GM23338 (cell line): ENCODE data around the gene ERCC3. TPM values are rescaled to one million over a fixed set of nuclear protein-coding genes. Genes with fewer than 3 reads are reported as not detected.

Source experiments
- ATAC-seq: fragments of 200-7000 bp; cut with Tn5 transposase; 3 replicates; pipeline ENCODE4 v1.9.1; 2020
- DNase-seq: peaks from one replicate; pipeline ENCODE4 v3.0.0-alpha.2; 2015; ENCODE audit warnings: low spot score
- H2AFZ ChIP-seq: fragments of 200-600 bp; sonication (generic); 2 replicates; pipeline ENCODE4 v1.8.0; 2016; ENCODE audit warnings: antibody characterized with exemption, mild to moderate bottlenecking, moderate library complexity
- H3F3A ChIP-seq: fragments of 200-600 bp; sonication (generic); replicated peaks from 2 replicates; pipeline ENCODE4 v1.8.0; 2017; ENCODE audit warnings: antibody characterized with exemption, mixed run types, low read depth
- H3K27ac ChIP-seq: fragments of 200-600 bp; sonication (generic); 2 replicates; pipeline ENCODE4 v1.6.1; 2016; ENCODE audit warnings: low read depth
- H3K27me3 ChIP-seq: fragments of 200-600 bp; sonication (generic); 2 replicates; pipeline ENCODE4 v1.8.0; 2016; ENCODE audit warnings: mild to moderate bottlenecking, mixed run types, moderate library complexity; ENCODE audit not compliant: insufficient read depth
- H3K36me3 ChIP-seq: fragments of 200-600 bp; sonication (generic); 2 replicates; pipeline ENCODE4 v1.8.0; 2016; ENCODE audit warnings: mild to moderate bottlenecking; ENCODE audit not compliant: insufficient read depth
- H3K4me1 ChIP-seq: fragments of 200-600 bp; sonication (generic); 2 replicates; pipeline ENCODE4 v1.8.0; 2016; ENCODE audit warnings: mild to moderate bottlenecking, moderate library complexity; ENCODE audit not compliant: insufficient read depth
- H3K4me2 ChIP-seq: fragments of 200-600 bp; sonication (generic); 2 replicates; pipeline ENCODE4 v1.7.1; 2017; ENCODE audit warnings: mixed run types
- H3K4me3 ChIP-seq: fragments of 200-600 bp; sonication (generic); 2 replicates; pipeline ENCODE4 v1.6.1; 2016; ENCODE audit warnings: mixed run types
- H3K79me2 ChIP-seq: fragments of 200-600 bp; sonication (generic); replicated peaks from 2 replicates; pipeline ENCODE4 v1.8.0; 2017; ENCODE audit warnings: mild to moderate bottlenecking; ENCODE audit not compliant: insufficient read depth
- H3K9me2 ChIP-seq: fragments of 200-600 bp; sonication (generic); 2 replicates; pipeline ENCODE4 v1.8.0; 2017; ENCODE audit not compliant: insufficient read depth
- H4K20me1 ChIP-seq: fragments of 200-600 bp; sonication (generic); replicated peaks from 2 replicates; pipeline ENCODE4 v1.8.0; 2017; ENCODE audit warnings: mild to moderate bottlenecking; ENCODE audit not compliant: insufficient read depth
- H3K27ac Mint-ChIP-seq: 2 replicates; pipeline ENCODE4 v1.8.0; 2020; ENCODE audit warnings: inconsistent platforms, mild to moderate bottlenecking, moderate library complexity, mixed read lengths
- H3K27me3 Mint-ChIP-seq: 3 replicates; pipeline ENCODE4 v1.8.0; 2022; ENCODE audit warnings: low read depth, mild to moderate bottlenecking, moderate library complexity, mixed read lengths, inconsistent platforms; ENCODE audit not compliant: insufficient read depth, poor library complexity
- H3K36me3 Mint-ChIP-seq: 3 replicates; pipeline ENCODE4 v1.8.0; 2021; ENCODE audit warnings: low read depth, mild to moderate bottlenecking, inconsistent platforms, moderate library complexity, mixed read lengths
- H3K4me1 Mint-ChIP-seq: 3 replicates; pipeline ENCODE4 v1.8.0; 2020; ENCODE audit warnings: mild to moderate bottlenecking, inconsistent platforms, mixed read lengths
- H3K4me3 Mint-ChIP-seq: 3 replicates; pipeline ENCODE4 v1.8.0; 2021; ENCODE audit warnings: moderate library complexity, mild to moderate bottlenecking, inconsistent platforms, mixed read lengths
- H3K9me3 Mint-ChIP-seq: 3 replicates; pipeline ENCODE4 v1.8.0; 2020; ENCODE audit warnings: moderate library complexity, mild to moderate bottlenecking, inconsistent platforms, mixed read lengths
- CREB1 ChIP-seq: fragments of 250-450 bp; sonication (Bioruptor Pico); IDR thresholded peaks from 2 replicates; pipeline ENCODE4 v1.5.0; 2020; ENCODE audit warnings: low read depth, mild to moderate bottlenecking, moderate library complexity
- EZH2 ChIP-seq: fragments of 200-600 bp; sonication (generic); IDR thresholded peaks from one replicate; pipeline ENCODE4 v1.8.0; 2017; ENCODE audit warnings: antibody characterized with exemption, mild to moderate bottlenecking, low read depth; ENCODE audit not compliant: unreplicated experiment
- JUNB ChIP-seq: IDR thresholded peaks from one replicate; pipeline ENCODE4 v1.6.1; 2016; ENCODE audit warnings: antibody characterized with exemption; ENCODE audit not compliant: unreplicated experiment
- NANOG ChIP-seq: IDR thresholded peaks from 2 replicates; pipeline ENCODE4 v1.6.1; 2016; ENCODE audit warnings: antibody characterized with exemption, borderline replicate concordance
- POLR2AphosphoS5 ChIP-seq: IDR thresholded peaks from 2 replicates; pipeline ENCODE4 v1.6.1; 2016; ENCODE audit warnings: antibody characterized with exemption, low read depth
- STAT1 ChIP-seq: IDR thresholded peaks from one replicate; pipeline ENCODE4 v1.6.1; 2016; ENCODE audit warnings: antibody characterized with exemption; ENCODE audit not compliant: unreplicated experiment
- ZNF114 ChIP-seq: fragments of 250-450 bp; sonication (Bioruptor Pico); IDR thresholded peaks from 2 replicates; pipeline ENCODE4 v1.5.0; 2020; ENCODE audit warnings: mild to moderate bottlenecking, moderate library complexity
- ZNF331 ChIP-seq: fragments of 250-450 bp; sonication (Bioruptor Pico); IDR thresholded peaks from 2 replicates; pipeline ENCODE4 v1.5.0; 2020; ENCODE audit warnings: low read depth, mild to moderate bottlenecking, moderate library complexity
- polyA plus RNA-seq: library from polyadenylated mRNA; unstranded; fragments of >200 nt; fragmentation: Nextera tagmentation; extraction: Ambion mirVana; gene quantifications from 2 replicates; pipeline ENCODE4 v1.2.1, GENCODE V29; 2016
- total RNA-seq: library from RNA; depleted of rRNA; stranded (reverse); fragments of >200 nt; shearing (Covaris generic); gene quantifications from 2 replicates; pipeline ENCODE4 v1.2.3, GENCODE V29; 2014
- TF ChIP-seq, protein P1 (sequence below): IDR thresholded peaks from one replicate; pipeline ENCODE4 v1.6.1; 2018; ENCODE audit warnings: antibody characterized with exemption; ENCODE audit not compliant: unreplicated experiment
- TF ChIP-seq, protein P2 (sequence below), 2 experiments: fragments of 200-600 bp in 1 of 2; sonication (generic) in 1 of 2; conservative IDR thresholded peaks; 2 replicates each; pipeline versions ENCODE4 v1.5.1 to v1.6.1; 2016 to 2017; ENCODE audit warnings: antibody characterized with exemption in 2 of 2, low read depth in 2 of 2, mild to moderate bottlenecking in 2 of 2, moderate library complexity in 1 of 2
- TF ChIP-seq, protein P3 (sequence below): fragments of 250-450 bp; sonication (Bioruptor Pico); IDR thresholded peaks from 2 replicates; pipeline ENCODE4 v1.5.0; 2020; ENCODE audit warnings: mild to moderate bottlenecking, moderate library complexity

The ERCC3 gene
- total and polyA plus RNA-seq, 2 experiments from 2014 or later, result 35.1 to 62.7 TPM

DNA sequence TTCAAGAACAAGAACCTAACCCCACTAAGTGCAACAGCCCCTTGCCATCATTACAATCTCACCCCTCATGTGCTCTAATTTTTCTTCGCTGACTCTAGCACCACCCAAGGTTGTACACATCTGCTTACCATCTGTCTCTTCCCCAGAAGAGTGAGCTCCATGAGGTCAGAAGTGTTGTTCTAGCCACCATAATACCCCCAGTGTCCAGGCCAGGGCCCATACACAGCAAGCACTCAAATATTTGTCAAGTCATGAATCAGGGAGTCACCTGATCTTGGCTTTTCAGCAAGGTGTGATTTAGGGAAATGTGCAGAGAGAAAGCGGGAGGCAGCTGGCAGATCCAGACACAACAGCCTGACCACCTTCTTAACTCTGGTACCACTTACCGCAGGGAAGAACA, 5.7 kb downstream of the ERCC3 start:
- no peak overlapping the region for H3K4me2 ChIP-seq
- ATAC-seq (no peak), DNase-seq (no peak)
- TF ChIP-seq, protein P1, sequence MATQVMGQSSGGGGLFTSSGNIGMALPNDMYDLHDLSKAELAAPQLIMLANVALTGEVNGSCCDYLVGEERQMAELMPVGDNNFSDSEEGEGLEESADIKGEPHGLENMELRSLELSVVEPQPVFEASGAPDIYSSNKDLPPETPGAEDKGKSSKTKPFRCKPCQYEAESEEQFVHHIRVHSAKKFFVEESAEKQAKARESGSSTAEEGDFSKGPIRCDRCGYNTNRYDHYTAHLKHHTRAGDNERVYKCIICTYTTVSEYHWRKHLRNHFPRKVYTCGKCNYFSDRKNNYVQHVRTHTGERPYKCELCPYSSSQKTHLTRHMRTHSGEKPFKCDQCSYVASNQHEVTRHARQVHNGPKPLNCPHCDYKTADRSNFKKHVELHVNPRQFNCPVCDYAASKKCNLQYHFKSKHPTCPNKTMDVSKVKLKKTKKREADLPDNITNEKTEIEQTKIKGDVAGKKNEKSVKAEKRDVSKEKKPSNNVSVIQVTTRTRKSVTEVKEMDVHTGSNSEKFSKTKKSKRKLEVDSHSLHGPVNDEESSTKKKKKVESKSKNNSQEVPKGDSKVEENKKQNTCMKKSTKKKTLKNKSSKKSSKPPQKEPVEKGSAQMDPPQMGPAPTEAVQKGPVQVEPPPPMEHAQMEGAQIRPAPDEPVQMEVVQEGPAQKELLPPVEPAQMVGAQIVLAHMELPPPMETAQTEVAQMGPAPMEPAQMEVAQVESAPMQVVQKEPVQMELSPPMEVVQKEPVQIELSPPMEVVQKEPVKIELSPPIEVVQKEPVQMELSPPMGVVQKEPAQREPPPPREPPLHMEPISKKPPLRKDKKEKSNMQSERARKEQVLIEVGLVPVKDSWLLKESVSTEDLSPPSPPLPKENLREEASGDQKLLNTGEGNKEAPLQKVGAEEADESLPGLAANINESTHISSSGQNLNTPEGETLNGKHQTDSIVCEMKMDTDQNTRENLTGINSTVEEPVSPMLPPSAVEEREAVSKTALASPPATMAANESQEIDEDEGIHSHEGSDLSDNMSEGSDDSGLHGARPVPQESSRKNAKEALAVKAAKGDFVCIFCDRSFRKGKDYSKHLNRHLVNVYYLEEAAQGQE, result no peak
- TF ChIP-seq ZNF114, result no peak
- no peak for TF ChIP-seq POLR2AphosphoS5
- TF ChIP-seq ZNF331, result no peak
- TF ChIP-seq JUNB, result no peak
- Mint-ChIP-seq H3K27ac (no peak overlapping the region), H3K27me3 (peaks cover 2% of the 10 kb centered on the region), H3K36me3 (peaks cover 95% of the 10 kb centered on the region), H3K9me3 (peaks cover 13% of the 10 kb centered on the region; the same call in 2 of the 3 replicates), H3K4me3 (no peak overlapping the region), H3K4me1 (peaks cover 7% of the 10 kb centered on the region)
- no peak overlapping the region for H2AFZ ChIP-seq
- H3K27ac ChIP-seq, result no peak overlapping the region
- H3K4me3 ChIP-seq, result no peak overlapping the region
- peaks cover 12% of the 10 kb centered on the region for H4K20me1 ChIP-seq
- H3F3A ChIP-seq, result no peaks in the 10 kb centered on the region
- no peaks in the 10 kb centered on the region for H3K27me3 ChIP-seq
- peaks cover 78% of the 10 kb centered on the region for H3K36me3 ChIP-seq
- peaks cover 5% of the 10 kb centered on the region for H3K4me1 ChIP-seq
- H3K9me2 ChIP-seq, result no peaks in the 10 kb centered on the region
- peaks cover 38% of the 10 kb centered on the region for H3K79me2 ChIP-seq

DNA sequence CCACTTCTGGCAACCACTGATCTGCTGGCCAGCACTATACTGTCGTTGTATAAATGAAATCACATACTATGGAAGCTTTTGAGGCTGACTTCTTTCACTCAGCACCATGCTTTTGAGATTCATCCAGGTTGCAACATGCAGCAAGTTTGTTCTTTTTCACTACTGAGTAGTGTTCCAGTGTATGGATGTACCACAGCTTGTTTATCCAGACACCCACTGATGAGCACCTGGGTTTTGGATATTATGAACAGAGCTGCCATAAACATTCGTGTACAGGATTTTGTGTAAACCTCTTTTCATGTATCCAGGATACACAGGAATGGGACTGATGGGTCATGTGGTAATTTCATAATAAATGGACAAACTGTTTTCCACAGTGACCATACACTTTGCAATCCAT, 10.7 kb downstream of the ERCC3 start:
- H3K27ac ChIP-seq, result no peak overlapping the region
- H3K4me1 Mint-ChIP-seq, result no peaks in the 10 kb centered on the region
- no peak overlapping the region for H3K4me3 ChIP-seq
- peaks cover 2% of the 10 kb centered on the region for H3K27me3 Mint-ChIP-seq
- no peak overlapping the region for H3K4me3 Mint-ChIP-seq
- no peak overlapping the region for H3K4me2 ChIP-seq
- DNase-seq (no peak), ATAC-seq (no peak)
- no peaks in the 10 kb centered on the region for H3K4me1 ChIP-seq
- peaks cover 13% of the 10 kb centered on the region; the same call in 2 of the 3 replicates for H3K9me3 Mint-ChIP-seq
- no peaks in the 10 kb centered on the region for H3K27me3 ChIP-seq
- H3K36me3 Mint-ChIP-seq, result peaks cover 92% of the 10 kb centered on the region
- H3K9me2 ChIP-seq, result no peaks in the 10 kb centered on the region
- H4K20me1 ChIP-seq, result peaks cover 10% of the 10 kb centered on the region
- H3K79me2 ChIP-seq, result peaks cover 44% of the 10 kb centered on the region
- no peak overlapping the region for H3K27ac Mint-ChIP-seq
- H2AFZ ChIP-seq, result no peak overlapping the region
- H3K36me3 ChIP-seq, result peaks cover 59% of the 10 kb centered on the region
- no peaks in the 10 kb centered on the region for H3F3A ChIP-seq
- TF ChIP-seq JUNB (no peak), NANOG (no peak), STAT1 (no peak), EZH2 (no peak), CREB1 (CRISPR knock-in tag) (no peak)
- TF ChIP-seq, protein P2, sequence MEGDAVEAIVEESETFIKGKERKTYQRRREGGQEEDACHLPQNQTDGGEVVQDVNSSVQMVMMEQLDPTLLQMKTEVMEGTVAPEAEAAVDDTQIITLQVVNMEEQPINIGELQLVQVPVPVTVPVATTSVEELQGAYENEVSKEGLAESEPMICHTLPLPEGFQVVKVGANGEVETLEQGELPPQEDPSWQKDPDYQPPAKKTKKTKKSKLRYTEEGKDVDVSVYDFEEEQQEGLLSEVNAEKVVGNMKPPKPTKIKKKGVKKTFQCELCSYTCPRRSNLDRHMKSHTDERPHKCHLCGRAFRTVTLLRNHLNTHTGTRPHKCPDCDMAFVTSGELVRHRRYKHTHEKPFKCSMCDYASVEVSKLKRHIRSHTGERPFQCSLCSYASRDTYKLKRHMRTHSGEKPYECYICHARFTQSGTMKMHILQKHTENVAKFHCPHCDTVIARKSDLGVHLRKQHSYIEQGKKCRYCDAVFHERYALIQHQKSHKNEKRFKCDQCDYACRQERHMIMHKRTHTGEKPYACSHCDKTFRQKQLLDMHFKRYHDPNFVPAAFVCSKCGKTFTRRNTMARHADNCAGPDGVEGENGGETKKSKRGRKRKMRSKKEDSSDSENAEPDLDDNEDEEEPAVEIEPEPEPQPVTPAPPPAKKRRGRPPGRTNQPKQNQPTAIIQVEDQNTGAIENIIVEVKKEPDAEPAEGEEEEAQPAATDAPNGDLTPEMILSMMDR (conservative IDR thresholded peaks at IDR 0.05; ENCODE audit: low read depth in 2 of 2), result no peak
- TF ChIP-seq, protein P3, sequence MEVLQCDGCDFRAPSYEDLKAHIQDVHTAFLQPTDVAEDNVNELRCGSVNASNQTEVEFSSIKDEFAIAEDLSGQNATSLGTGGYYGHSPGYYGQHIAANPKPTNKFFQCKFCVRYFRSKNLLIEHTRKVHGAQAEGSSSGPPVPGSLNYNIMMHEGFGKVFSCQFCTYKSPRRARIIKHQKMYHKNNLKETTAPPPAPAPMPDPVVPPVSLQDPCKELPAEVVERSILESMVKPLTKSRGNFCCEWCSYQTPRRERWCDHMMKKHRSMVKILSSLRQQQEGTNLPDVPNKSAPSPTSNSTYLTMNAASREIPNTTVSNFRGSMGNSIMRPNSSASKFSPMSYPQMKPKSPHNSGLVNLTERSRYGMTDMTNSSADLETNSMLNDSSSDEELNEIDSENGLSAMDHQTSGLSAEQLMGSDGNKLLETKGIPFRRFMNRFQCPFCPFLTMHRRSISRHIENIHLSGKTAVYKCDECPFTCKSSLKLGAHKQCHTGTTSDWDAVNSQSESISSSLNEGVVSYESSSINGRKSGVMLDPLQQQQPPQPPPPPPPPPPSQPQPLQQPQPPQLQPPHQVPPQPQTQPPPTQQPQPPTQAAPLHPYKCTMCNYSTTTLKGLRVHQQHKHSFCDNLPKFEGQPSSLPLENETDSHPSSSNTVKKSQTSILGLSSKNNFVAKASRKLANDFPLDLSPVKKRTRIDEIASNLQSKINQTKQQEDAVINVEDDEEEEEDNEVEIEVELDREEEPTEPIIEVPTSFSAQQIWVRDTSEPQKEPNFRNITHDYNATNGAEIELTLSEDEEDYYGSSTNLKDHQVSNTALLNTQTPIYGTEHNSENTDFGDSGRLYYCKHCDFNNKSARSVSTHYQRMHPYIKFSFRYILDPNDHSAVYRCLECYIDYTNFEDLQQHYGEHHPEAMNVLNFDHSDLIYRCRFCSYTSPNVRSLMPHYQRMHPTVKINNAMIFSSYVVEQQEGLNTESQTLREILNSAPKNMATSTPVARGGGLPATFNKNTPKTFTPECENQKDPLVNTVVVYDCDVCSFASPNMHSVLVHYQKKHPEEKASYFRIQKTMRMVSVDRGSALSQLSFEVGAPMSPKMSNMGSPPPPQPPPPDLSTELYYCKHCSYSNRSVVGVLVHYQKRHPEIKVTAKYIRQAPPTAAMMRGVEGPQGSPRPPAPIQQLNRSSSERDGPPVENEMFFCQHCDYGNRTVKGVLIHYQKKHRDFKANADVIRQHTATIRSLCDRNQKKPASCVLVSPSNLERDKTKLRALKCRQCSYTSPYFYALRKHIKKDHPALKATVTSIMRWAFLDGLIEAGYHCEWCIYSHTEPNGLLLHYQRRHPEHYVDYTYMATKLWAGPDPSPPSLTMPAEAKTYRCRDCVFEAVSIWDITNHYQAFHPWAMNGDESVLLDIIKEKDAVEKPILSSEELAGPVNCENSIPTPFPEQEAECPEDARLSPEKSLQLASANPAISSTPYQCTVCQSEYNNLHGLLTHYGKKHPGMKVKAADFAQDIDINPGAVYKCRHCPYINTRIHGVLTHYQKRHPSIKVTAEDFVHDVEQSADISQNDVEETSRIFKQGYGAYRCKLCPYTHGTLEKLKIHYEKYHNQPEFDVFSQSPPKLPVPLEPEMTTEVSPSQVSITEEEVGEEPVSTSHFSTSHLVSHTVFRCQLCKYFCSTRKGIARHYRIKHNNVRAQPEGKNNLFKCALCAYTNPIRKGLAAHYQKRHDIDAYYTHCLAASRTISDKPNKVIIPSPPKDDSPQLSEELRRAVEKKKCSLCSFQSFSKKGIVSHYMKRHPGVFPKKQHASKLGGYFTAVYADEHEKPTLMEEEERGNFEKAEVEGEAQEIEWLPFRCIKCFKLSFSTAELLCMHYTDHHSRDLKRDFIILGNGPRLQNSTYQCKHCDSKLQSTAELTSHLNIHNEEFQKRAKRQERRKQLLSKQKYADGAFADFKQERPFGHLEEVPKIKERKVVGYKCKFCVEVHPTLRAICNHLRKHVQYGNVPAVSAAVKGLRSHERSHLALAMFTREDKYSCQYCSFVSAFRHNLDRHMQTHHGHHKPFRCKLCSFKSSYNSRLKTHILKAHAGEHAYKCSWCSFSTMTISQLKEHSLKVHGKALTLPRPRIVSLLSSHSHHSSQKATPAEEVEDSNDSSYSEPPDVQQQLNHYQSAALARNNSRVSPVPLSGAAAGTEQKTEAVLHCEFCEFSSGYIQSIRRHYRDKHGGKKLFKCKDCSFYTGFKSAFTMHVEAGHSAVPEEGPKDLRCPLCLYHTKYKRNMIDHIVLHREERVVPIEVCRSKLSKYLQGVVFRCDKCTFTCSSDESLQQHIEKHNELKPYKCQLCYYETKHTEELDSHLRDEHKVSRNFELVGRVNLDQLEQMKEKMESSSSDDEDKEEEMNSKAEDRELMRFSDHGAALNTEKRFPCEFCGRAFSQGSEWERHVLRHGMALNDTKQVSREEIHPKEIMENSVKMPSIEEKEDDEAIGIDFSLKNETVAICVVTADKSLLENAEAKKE (CRISPR knock-in tag), result no peak
